HUES64 (cell line): ENCODE results near the gene GABPA.
"Not testable (repeated sequence)": the region's sequence is repeated elsewhere in the genome, so short reads cannot be mapped to it uniquely, and the experiment has no call there.

Experiments used
- H3K27ac ChIP-seq: 2 replicates; pipeline ENCODE4 v1.7.0; 2013; ENCODE audit warnings: low read depth, low read length, inconsistent platforms
- H3K27me3 ChIP-seq: 2 replicates; pipeline ENCODE4 v1.6.1; 2013; ENCODE audit warnings: mild to moderate bottlenecking, low read length; ENCODE audit not compliant: insufficient read depth
- H3K36me3 ChIP-seq: 2 replicates; pipeline ENCODE4 v1.6.1; 2013; ENCODE audit warnings: mild to moderate bottlenecking, low read length; ENCODE audit not compliant: insufficient read depth
- H3K4me1 ChIP-seq: 2 replicates; pipeline ENCODE4 v1.6.1; 2013; ENCODE audit warnings: mild to moderate bottlenecking, low read length, moderate library complexity; ENCODE audit not compliant: insufficient read depth
- H3K4me3 ChIP-seq: 2 replicates; pipeline ENCODE4 v1.5.1; 2013; ENCODE audit warnings: mild to moderate bottlenecking, low read length, moderate library complexity
- H3K9ac ChIP-seq: 2 replicates; pipeline ENCODE4 v1.6.1; 2013; ENCODE audit warnings: mild to moderate bottlenecking, low read depth, low read length
- H3K9me3 ChIP-seq: 2 replicates; pipeline ENCODE4 v1.6.1; 2013; ENCODE audit warnings: low read depth, low read length; ENCODE audit not compliant: insufficient read depth
- WGBS: fragments of 150-250, 120-280 bp; methylation state at CpG from one replicate; pipeline ENCODE4 v1.1.7; 2013; ENCODE audit warnings: missing lambda C conversion rate; 5-methylcytosine and 5-hydroxymethylcytosine counted together

Gene GABPA

GRCh38 chr21:25710550-25710949, 24.2 kb upstream of the GABPA start:
- Histone ChIP-seq H3K36me3 (no peaks in the 10 kb centered on the region), H3K27ac (no peak overlapping the region), H3K9me3 (no peaks in the 10 kb centered on the region), H3K9ac (no peak overlapping the region), H3K4me3 (no peak overlapping the region), H3K27me3 (no peaks in the 10 kb centered on the region), H3K4me1 (no peaks in the 10 kb centered on the region)
- 84% methylated on average over 5 of the region's 5 CpGs for WGBS

GRCh38 chr21:25714066-25714465, 20.7 kb upstream of the GABPA start:
- not testable (repeated sequence) for H3K9me3 ChIP-seq, H3K9ac ChIP-seq, H3K4me1 ChIP-seq, H3K27ac ChIP-seq, H3K36me3 ChIP-seq, H3K4me3 ChIP-seq, H3K27me3 ChIP-seq
- WGBS: 95% methylated on average over 10 of the region's 10 CpGs

GRCh38 chr21:25717491-25718147, 17.2 kb upstream of the GABPA start:
- Histone ChIP-seq H3K27me3 (no peaks in the 10 kb centered on the region), H3K4me3 (no peak overlapping the region), H3K36me3 (peaks cover 12% of the 10 kb centered on the region), H3K4me1 (peaks cover 8% of the 10 kb centered on the region), H3K9ac (no peak overlapping the region), H3K27ac (peak overlapping the region; percentile 46; the same call in 1 of the 2 replicates), H3K9me3 (no peaks in the 10 kb centered on the region)
- 94% methylated on average over 5 of the region's 5 CpGs for WGBS

- no peak overlapping the region for H3K4me3 ChIP-seq
- no peak overlapping the region for H3K9ac ChIP-seq
- no peaks in the 10 kb centered on the region for H3K27me3 ChIP-seq
- no peak overlapping the region for H3K27ac ChIP-seq
- peaks cover 52% of the 10 kb centered on the region for H3K36me3 ChIP-seq
- WGBS: 94% methylated on average over 3 of the region's 3 CpGs
- H3K9me3 ChIP-seq: no peaks in the 10 kb centered on the region
- peaks cover 8% of the 10 kb centered on the region for H3K4me1 ChIP-seq
These were observed 12.8 kb upstream of the GABPA start for GRCh38 chr21:25721987-25722386.

- H3K36me3 ChIP-seq: peaks cover 59% of the 10 kb centered on the region
- no peak overlapping the region for H3K9ac ChIP-seq
- 95% methylated on average over 3 of the region's 3 CpGs for WGBS
- H3K9me3 ChIP-seq: no peaks in the 10 kb centered on the region
- H3K27ac ChIP-seq: no peak overlapping the region
- no peak overlapping the region for H3K4me3 ChIP-seq
- no peaks in the 10 kb centered on the region for H3K27me3 ChIP-seq
- H3K4me1 ChIP-seq: peaks cover 3% of the 10 kb centered on the region
These were observed 12.1 kb upstream of the GABPA start for GRCh38 chr21:25722631-25723030.

- H3K9me3 ChIP-seq: no peaks in the 10 kb centered on the region
- no peak overlapping the region for H3K9ac ChIP-seq
- H3K27me3 ChIP-seq: no peaks in the 10 kb centered on the region
- no peak overlapping the region for H3K4me3 ChIP-seq
- no peak overlapping the region for H3K27ac ChIP-seq
- H3K4me1 ChIP-seq: peaks cover 13% of the 10 kb centered on the region; the same call in 1 of the 2 replicates
- H3K36me3 ChIP-seq: peaks cover 30% of the 10 kb centered on the region
- 94% methylated on average over 6 of the region's 6 CpGs for WGBS
These were observed 2.5 kb upstream of the GABPA start for GRCh38 chr21:25732091-25732760.

GRCh38 chr21:25733859-25734653, 716 bp upstream of the GABPA start:
- Histone ChIP-seq H3K9ac (peak overlapping the region; percentile 98), H3K4me1 (peaks cover 13% of the 10 kb centered on the region; the same call in 1 of the 2 replicates), H3K4me3 (peak overlapping the region; percentile 73), H3K36me3 (peaks cover 12% of the 10 kb centered on the region), H3K9me3 (no peaks in the 10 kb centered on the region), H3K27ac (peak overlapping the region; percentile 99; the same call in 1 of the 2 replicates), H3K27me3 (no peaks in the 10 kb centered on the region)
- 9% methylated on average over 30 of the region's 30 CpGs for WGBS

- no peaks in the 10 kb centered on the region for H3K27me3 ChIP-seq
- peaks cover 13% of the 10 kb centered on the region; the same call in 1 of the 2 replicates for H3K4me1 ChIP-seq
- peaks cover 7% of the 10 kb centered on the region for H3K36me3 ChIP-seq
- peak overlapping the region; percentile 99; the same call in 1 of the 2 replicates for H3K27ac ChIP-seq
- H3K4me3 ChIP-seq: peak overlapping the region; percentile 73
- WGBS: under 1% methylated on average over 10 of the region's 10 CpGs
- H3K9ac ChIP-seq: peak overlapping the region; percentile 98
- H3K9me3 ChIP-seq: no peaks in the 10 kb centered on the region
These were observed 193 bp upstream of the GABPA start for GRCh38 chr21:25734654-25734903.

- H3K4me1 ChIP-seq: peaks cover 13% of the 10 kb centered on the region; the same call in 1 of the 2 replicates
- no peaks in the 10 kb centered on the region for H3K27me3 ChIP-seq
- WGBS: 1% methylated on average over 45 of the region's 48 CpGs
- no peaks in the 10 kb centered on the region; the same call in 1 of the 2 replicates for H3K36me3 ChIP-seq
- H3K27ac ChIP-seq: peak overlapping the region; percentile 99
- peak overlapping the region; percentile 98 for H3K9ac ChIP-seq
- peak overlapping the region; percentile 73 for H3K4me3 ChIP-seq
- H3K9me3 ChIP-seq: no peaks in the 10 kb centered on the region
These were observed 1.1 kb downstream of the GABPA start for GRCh38 chr21:25735646-25736597.

- H3K27me3 ChIP-seq: no peaks in the 10 kb centered on the region
- peaks cover 13% of the 10 kb centered on the region; the same call in 1 of the 2 replicates for H3K4me1 ChIP-seq
- H3K9me3 ChIP-seq: no peaks in the 10 kb centered on the region
- 100% methylated on average over 1 of the region's 1 CpG for WGBS
- no peak overlapping the region for H3K27ac ChIP-seq
- 0 out of 2 replicates have a peak, but pooled peaks cover 7% of the 10 kb centered on the region for H3K36me3 ChIP-seq
- no peak overlapping the region for H3K4me3 ChIP-seq
- H3K9ac ChIP-seq: no peak overlapping the region
These were observed 2.6 kb downstream of the GABPA start for GRCh38 chr21:25737421-25737820.
